Thymus (tissue), 11 donors: ENCODE results near the gene RPS6KA2. TPM values are rescaled to one million over a fixed set of nuclear protein-coding genes. Genes with fewer than 3 reads are reported as not detected.

Experiments
- DNase-seq, 9 donors: peaks; one replicate each; pipeline ENCODE4 v3.0.0-alpha.2; 2013; ENCODE audit warnings: low spot score in 9 of 9, low read depth in 6 of 9, missing footprints in 1 of 9
- H3K27ac ChIP-seq, 2 donors: one replicate each; pipeline ENCODE4 v1.5.1; 2013; ENCODE audit warnings: control low read depth in 1 of 2, low read depth in 1 of 2, low read length in 1 of 2, mild to moderate bottlenecking in 1 of 2, moderate library complexity in 1 of 2
- H3K27me3 ChIP-seq, 2 donors: one replicate each; pipeline ENCODE4 v1.5.1; 2013; ENCODE audit warnings: low read length in 1 of 2; ENCODE audit not compliant: control insufficient read depth in 2 of 2, insufficient read depth in 1 of 2
- H3K36me3 ChIP-seq, 2 donors: one replicate each; pipeline ENCODE4 v1.5.1; 2013; ENCODE audit warnings: low read length in 1 of 2, mild to moderate bottlenecking in 1 of 2, moderate library complexity in 1 of 2; ENCODE audit not compliant: control insufficient read depth in 2 of 2, insufficient read depth in 2 of 2
- H3K4me1 ChIP-seq, 2 donors: one replicate each; pipeline ENCODE4 v1.5.1; 2013; ENCODE audit warnings: low read length in 2 of 2; ENCODE audit not compliant: control insufficient read depth in 2 of 2, insufficient read depth in 2 of 2
- H3K4me3 ChIP-seq, 2 donors: one replicate each; pipeline ENCODE4 v1.5.1; 2013; ENCODE audit warnings: low read length in 2 of 2, control low read depth in 1 of 2, mild to moderate bottlenecking in 1 of 2
- H3K9me3 ChIP-seq, 2 donors: one replicate each; pipeline ENCODE4 v1.5.1; 2013; ENCODE audit warnings: low read length in 1 of 2, mild to moderate bottlenecking in 1 of 2; ENCODE audit not compliant: control insufficient read depth in 2 of 2, insufficient read depth in 1 of 2
- WGBS: extraction: QIAGEN DNeasy Blood & Tissue Kit; methylation state at CpG from one replicate; pipeline ENCODE4 v1.1.7; 2013; 5-methylcytosine and 5-hydroxymethylcytosine counted together
- polyA plus RNA-seq: library from polyadenylated mRNA; stranded (reverse); fragments of 200-250 nt; gene quantifications from one replicate; pipeline ENCODE4 v1.2.3, GENCODE V29; 2013
- total RNA-seq: library from RNA; stranded (reverse); fragments of 120-200 nt; gene quantifications from one replicate; pipeline ENCODE4 v1.2.4, GENCODE V29; 2013
- donor health status: healthy.

Gene RPS6KA2
- total and polyA plus RNA-seq, 2 donors, result 2.9 to 12.3 TPM

DNA sequence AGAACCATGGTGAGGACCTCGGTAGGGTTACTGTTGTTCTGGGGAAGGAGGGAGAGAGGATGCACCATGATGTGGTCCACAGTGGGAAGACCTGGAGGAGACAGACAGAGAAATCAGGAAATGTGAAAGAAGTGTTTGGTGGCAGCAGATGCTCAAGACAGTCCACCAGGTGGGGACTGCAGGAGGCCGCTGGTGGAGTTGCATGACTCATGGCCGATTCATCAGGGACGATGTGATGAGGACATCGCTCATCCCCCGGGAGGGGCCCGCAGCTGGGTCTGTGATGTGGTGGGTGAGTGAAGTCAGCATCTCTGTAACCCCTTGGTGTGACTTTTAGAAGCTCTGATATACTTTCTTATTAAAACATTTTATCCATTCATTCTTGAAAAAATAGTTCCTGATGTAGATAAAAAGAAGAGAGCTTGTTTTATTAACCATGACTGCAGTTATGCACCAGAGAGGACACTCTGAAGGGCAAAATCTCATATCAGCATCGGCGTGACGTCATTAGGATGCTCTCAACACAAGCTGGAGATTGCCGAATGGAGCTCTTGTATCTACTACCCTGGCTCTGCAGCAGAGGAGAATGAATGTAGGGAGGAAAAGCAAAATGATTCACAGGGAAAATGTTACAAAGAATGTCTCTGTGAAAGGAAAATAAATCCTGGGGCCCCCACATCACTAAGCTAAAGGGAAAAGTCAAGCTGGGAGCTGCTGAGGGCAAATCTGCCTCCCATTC lies 111.8 kb downstream of the RPS6KA2 start:
- peaks cover 0 to 4% of the 10 kb centered on the region in 2 donors for H3K9me3 ChIP-seq
- peak in 1 of 9 donors; percentile 19 for DNase-seq
- no peaks in the 10 kb centered on the region for H3K4me1 ChIP-seq
- no peak overlapping the region for H3K27ac ChIP-seq
- 58% methylated on average over 11 of the region's 11 CpGs for WGBS
- no peaks in the 10 kb centered on the region for H3K27me3 ChIP-seq
- no peaks in the 10 kb centered on the region for H3K36me3 ChIP-seq
- H3K4me3 ChIP-seq, result no peak overlapping the region

DNA sequence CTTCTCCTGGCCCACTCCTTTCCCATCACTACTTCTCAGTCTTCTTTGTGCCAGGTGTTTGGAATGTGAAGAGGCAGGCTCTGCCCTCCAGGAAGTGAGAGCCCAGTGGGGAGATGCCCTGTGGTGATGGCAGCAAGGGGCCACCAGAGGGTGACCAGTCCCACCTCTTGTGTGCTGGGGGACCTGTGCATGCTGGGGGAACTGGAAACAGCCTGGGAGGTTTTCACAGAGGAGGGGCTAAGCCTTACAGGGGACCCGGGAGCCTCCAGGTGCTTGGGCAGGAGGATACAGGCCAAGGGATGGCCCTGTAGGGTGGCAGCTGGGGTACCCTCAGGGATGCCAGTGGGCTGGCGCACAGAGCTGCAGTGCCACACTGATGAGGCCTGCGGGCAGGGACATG lies 112.9 kb downstream of the RPS6KA2 start:
- WGBS, result 99% methylated on average over 3 of the region's 3 CpGs
- DNase-seq, result no peak
- no peak overlapping the region for H3K27ac ChIP-seq

DNA sequence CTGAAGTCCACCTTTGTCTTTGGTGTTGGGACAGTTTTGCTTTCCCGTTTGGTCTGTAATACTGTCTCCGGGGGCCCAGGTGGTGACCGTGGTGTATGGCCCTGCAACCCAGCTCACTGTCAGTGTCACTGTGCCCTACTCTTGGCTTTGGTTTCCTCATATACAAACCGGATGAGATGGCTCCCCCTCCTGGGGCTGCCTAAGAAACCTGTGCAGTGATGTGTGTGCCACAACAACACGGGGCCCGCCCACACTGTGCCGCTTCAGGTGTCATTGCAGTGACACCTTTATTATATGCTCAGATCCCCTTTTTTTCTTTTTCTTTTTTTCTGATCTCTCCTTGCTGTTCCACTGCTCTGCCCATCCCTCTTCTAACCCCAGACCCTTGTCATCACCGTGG lies 114.5 kb downstream of the RPS6KA2 start:
- DNase-seq, result peak in 8 of 9 donors; percentile 15 to 69 (median 32)

More for the DNA sequence above, 112.9 kb downstream of the RPS6KA2 start:
- Histone ChIP-seq H3K9me3 (peaks cover 0 to 4% of the 10 kb centered on the region in 2 donors), H3K36me3 (no peaks in the 10 kb centered on the region), H3K4me3 (no peak overlapping the region), H3K4me1 (no peaks in the 10 kb centered on the region), H3K27me3 (no peaks in the 10 kb centered on the region)

DNA sequence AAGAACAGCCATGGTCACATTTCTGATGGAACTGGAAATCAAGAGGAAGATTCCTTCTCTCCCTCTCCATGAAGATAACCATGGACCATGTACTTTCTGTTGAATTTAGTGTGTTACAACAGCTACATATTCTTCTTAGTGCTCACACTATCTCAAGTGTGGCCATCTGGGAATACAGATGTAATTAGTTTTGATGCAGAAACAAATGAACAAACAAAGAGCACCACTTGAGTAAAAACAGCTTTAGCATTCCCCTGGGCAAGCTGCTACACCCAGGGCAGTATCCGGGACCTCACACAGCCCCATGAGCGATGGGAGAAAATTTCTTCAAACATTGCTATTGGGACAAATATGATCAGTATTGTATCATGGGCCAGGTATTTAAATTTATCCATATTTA lies 115.7 kb downstream of the RPS6KA2 start:
- no peak for DNase-seq
- Histone ChIP-seq H3K9me3 (no peaks in the 10 kb centered on the region), H3K4me1 (no peaks in the 10 kb centered on the region), H3K4me3 (no peak overlapping the region), H3K36me3 (no peaks in the 10 kb centered on the region), H3K27me3 (no peaks in the 10 kb centered on the region), H3K27ac (no peak overlapping the region)
- WGBS, result 96% methylated on average over 2 of the region's 2 CpGs

More for the DNA sequence above, 114.5 kb downstream of the RPS6KA2 start:
- H3K27ac ChIP-seq, result no peak overlapping the region
- no peaks in the 10 kb centered on the region for H3K36me3 ChIP-seq
- H3K9me3 ChIP-seq, result no peaks in the 10 kb centered on the region
- H3K4me1 ChIP-seq, result no peaks in the 10 kb centered on the region
- no peak overlapping the region for H3K4me3 ChIP-seq
- H3K27me3 ChIP-seq, result no peaks in the 10 kb centered on the region
- 88% methylated on average over 8 of the region's 8 CpGs for WGBS

DNA sequence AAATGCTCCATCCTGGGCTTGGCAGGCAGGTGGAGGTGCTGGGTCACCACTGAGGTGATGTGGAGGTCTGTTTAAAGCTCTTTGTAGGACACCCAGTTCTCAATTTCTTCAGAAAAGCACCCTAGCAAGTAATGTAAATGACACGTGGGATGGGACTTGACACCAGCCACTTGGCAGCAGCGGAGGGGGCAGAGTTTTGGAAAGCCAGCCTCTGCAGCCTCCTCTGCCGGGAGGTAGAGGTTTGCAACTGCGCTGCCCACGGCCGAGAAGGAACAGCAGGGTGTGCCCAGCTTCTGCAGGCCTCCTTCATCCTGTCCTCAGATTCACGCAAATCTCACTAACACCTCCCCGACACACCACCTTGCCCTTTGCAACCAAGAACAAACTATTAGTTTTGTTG lies 117.9 kb downstream of the RPS6KA2 start:
- no peaks in the 10 kb centered on the region for H3K4me1 ChIP-seq
- no peaks in the 10 kb centered on the region for H3K27me3 ChIP-seq
- 98% methylated on average over 8 of the region's 8 CpGs for WGBS
- H3K36me3 ChIP-seq, result no peaks in the 10 kb centered on the region
- H3K9me3 ChIP-seq, result no peaks in the 10 kb centered on the region
- H3K4me3 ChIP-seq, result no peak overlapping the region
- no peak overlapping the region for H3K27ac ChIP-seq
- DNase-seq, result no peak

DNA sequence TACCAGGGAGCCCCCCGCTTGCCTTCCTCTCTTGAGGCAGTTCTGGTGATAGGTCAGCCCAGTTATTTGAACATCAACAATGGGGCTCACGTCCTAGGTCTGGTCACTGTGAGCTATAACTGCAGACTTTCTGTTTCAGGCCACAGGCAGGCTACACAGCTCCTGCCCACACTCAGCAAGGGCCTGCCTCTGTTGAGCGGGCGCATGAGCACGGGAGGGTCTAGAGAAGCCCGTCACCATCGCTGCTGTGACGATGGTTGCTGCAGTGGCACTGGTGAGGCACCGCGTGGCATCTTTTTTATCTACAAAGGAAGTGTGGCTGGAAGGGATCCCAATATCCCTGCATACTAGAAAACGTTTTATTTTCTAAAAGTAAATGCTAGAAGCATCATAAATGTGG lies 118.3 kb downstream of the RPS6KA2 start:
- Histone ChIP-seq H3K27ac (no peak overlapping the region), H3K4me1 (no peaks in the 10 kb centered on the region), H3K27me3 (no peaks in the 10 kb centered on the region), H3K9me3 (no peaks in the 10 kb centered on the region), H3K4me3 (no peak overlapping the region), H3K36me3 (no peaks in the 10 kb centered on the region)
- no peak for DNase-seq
- WGBS, result 95% methylated on average over 11 of the region's 11 CpGs

DNA sequence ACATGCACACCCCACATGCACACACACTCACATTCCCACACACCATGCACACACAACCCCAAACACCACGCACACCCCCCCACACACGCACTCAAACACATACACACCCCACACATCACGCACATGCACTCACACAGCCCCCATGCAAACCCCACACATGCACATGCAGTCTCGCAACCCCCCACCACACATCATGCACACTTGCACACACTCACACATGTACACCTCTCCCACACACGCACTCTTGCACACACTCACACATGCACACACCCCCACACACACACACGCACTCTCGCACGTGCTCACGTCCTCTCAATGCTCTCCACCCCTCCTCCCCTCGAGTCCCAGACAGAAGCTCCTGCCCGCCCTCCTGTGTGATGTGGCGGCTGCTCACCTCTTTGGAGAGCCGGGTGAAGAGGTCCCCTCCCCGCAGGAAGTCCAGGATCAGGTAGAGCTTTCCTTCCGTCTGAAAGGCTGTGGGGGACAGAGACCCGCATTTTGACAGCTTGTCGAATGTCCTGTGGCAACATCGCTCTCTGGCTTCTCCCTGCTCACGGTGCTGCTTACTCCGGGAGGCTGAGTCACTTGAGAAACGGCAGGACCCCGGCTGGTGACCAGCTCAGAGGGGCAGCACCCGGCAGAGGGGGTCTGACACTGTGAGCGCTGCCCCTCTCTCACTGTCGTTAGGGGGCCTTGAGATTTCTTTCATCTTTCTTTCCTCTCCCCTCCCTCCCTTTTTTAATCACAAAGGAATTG lies 119.1 kb downstream of the RPS6KA2 start:
- Histone ChIP-seq H3K27me3 (no peaks in the 10 kb centered on the region), H3K36me3 (no peaks in the 10 kb centered on the region), H3K27ac (no peak overlapping the region), H3K4me3 (no peak overlapping the region), H3K9me3 (no peaks in the 10 kb centered on the region), H3K4me1 (no peaks in the 10 kb centered on the region)
- no peak for DNase-seq
- 94% methylated on average over 25 of the region's 25 CpGs for WGBS

DNA sequence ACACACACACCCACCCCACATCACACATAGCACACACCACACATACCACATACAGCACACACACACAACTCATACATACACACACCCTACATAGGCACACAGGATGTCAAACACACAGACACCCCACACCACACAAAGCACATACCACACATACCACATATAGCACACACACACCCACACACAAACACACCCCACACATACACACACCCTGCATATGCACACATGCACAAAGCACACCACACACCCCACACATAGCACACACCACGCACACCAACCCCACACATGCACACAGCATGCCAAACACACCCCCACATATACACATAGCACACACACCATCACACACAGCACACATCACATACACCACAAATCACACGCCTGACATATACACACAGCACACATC lies 119.7 kb downstream of the RPS6KA2 start:
- H3K4me1 ChIP-seq, result no peaks in the 10 kb centered on the region
- H3K4me3 ChIP-seq, result no peak overlapping the region
- WGBS, result 100% methylated on average over 2 of the region's 2 CpGs
- no peak for DNase-seq
- no peaks in the 10 kb centered on the region for H3K9me3 ChIP-seq
- no peaks in the 10 kb centered on the region for H3K27me3 ChIP-seq
- H3K27ac ChIP-seq, result no peak overlapping the region
- H3K36me3 ChIP-seq, result no peaks in the 10 kb centered on the region

DNA sequence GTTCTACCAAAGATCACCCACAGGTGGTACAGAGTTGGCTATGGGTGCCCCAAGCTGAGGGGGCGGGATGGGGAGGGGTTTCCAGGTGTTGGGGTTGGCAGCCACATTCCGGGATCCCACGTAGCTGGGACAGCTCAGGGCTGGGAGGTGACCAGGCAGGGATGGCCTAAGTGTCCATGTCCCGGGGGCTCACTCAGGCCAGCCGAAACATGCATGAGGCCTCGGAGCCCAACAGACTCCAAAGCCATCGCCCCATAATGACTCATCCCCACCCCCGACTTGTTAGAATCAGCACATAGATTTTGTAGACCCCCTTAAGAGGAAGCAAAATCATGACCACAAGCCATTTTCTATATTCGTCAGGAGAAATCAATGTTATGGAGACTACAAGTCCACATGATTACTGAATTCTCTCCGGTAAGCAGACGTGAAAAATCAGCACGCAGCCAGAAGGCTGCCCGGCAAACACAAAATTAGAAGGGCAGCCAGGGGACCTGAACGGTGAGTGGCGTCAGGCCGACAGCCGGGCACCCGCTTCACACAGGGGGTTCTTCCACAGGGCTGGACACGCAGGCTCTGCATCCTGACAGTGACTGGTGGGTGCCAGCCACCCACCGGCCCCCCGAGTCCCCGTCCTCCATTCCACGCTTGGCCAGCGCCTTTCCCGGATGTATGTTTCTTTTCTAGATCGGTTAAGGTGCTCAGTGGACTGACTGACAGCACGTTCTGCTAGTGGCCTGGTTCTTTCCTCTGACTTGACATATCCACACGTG lies 121.7 kb downstream of the RPS6KA2 start:
- DNase-seq, result no peak
- 97% methylated on average over 28 of the region's 28 CpGs for WGBS

More for the DNA sequence above, 121.7 kb downstream of the RPS6KA2 start:
- no peak overlapping the region for H3K4me3 ChIP-seq
- H3K4me1 ChIP-seq, result no peaks in the 10 kb centered on the region
- H3K27me3 ChIP-seq, result no peaks in the 10 kb centered on the region
- no peaks in the 10 kb centered on the region for H3K36me3 ChIP-seq
- H3K27ac ChIP-seq, result no peak overlapping the region
- H3K9me3 ChIP-seq, result no peaks in the 10 kb centered on the region
